K562 treated with DMSO at 1 percent for 12 hours (cell line): Measurements from ENCODE around the gene ASNS. TPM values are rescaled to one million over a fixed set of nuclear protein-coding genes. Genes with fewer than 3 reads are reported as not detected.

Source experiments
- total RNA-seq: library from RNA; unstranded; fragments of 300-600 nt; gene quantifications from 2 replicates; pipeline ENCODE4 v1.2.3, GENCODE V29; 2022; ENCODE audit not compliant: insufficient read depth

The ASNS gene
- total RNA-seq: 659 and 896 TPM in 2 replicates

GRCh38 chr7:97872025-97872669 lies at the start of gene ASNS:
TSS of gene ASNS (minus strand) at chr7:97872408. CDS start at chr7:97869156, 3,252 bp downstream.

Other genes with a start within 250 kb of the ASNS start
- not detected in 2 replicates for gene TAC1, start 140.3 kb downstream of the ASNS start, total RNA-seq
- not detected in 2 replicates for gene OCM2, start 117.8 kb upstream of the ASNS start, total RNA-seq
- 2.6 and 14.7 TPM in 2 replicates for gene LMTK2, start 234.5 kb upstream of the ASNS start, total RNA-seq